Gastrocnemius medialis (tissue), 4 donors: ENCODE results near the gene RAB34. TPM values are rescaled to one million over a fixed set of nuclear protein-coding genes. Genes with fewer than 3 reads are reported as not detected.
"Not testable (repeated sequence)": the region's sequence is repeated elsewhere in the genome, so short reads cannot be mapped to it uniquely, and the experiment has no call there.

Experiments
- ATAC-seq, 2 donors: fragments of 150-250 bp; one replicate each; pipeline ENCODE4 v1.9.1; 2016
- DNase-seq, 2 donors: peaks; one replicate each; pipeline ENCODE4 v3.0.0-alpha.2; 2019
- H3K27ac ChIP-seq, 4 donors: fragments of 200-600 bp; sonication (generic); 1 replicate in 1 of 4; 2 replicates in 3 of 4; pipeline ENCODE4 v1.5.1; 2016 to 2018; ENCODE audit warnings: mild to moderate bottlenecking in 2 of 4, moderate library complexity in 1 of 4
- H3K27me3 ChIP-seq, 3 donors: fragments of 200-600 bp; sonication (generic) in 2 of 3; 1 replicate in 1 of 3; 2 replicates in 2 of 3; pipeline versions ENCODE4 v1.5.1 to v1.6.0; 2016 to 2019; ENCODE audit warnings: mild to moderate bottlenecking in 1 of 3, moderate library complexity in 1 of 3
- H3K36me3 ChIP-seq, 2 donors: fragments of 200-600 bp; sonication (generic) in 1 of 2; one replicate each; pipeline ENCODE4 v1.5.1; 2017 to 2018
- H3K4me1 ChIP-seq, 2 donors: fragments of 200-600 bp; sonication (generic) in 1 of 2; one replicate each; pipeline ENCODE4 v1.5.1; 2016 to 2017; ENCODE audit warnings: mild to moderate bottlenecking in 2 of 2
- H3K4me3 ChIP-seq, 4 donors: fragments of 200-600 bp; sonication (generic) in 3 of 4; 1 replicate in 1 of 4; 2 replicates in 3 of 4; pipeline ENCODE4 v1.5.1; 2016 to 2019; ENCODE audit warnings: mild to moderate bottlenecking in 2 of 4
- H3K9me3 ChIP-seq, 3 donors: fragments of 200-600 bp; sonication (generic) in 2 of 3; 1 replicate in 1 of 3; 2 replicates in 2 of 3; pipeline ENCODE4 v1.5.1; 2016 to 2019
- CTCF ChIP-seq, 5 experiments: fragments of 450-650 bp in 3 of 5; fragments of 200-600 bp in 2 of 5; sonication (generic) in 2 of 5; IDR thresholded peaks in 4 of 5; conservative IDR thresholded peaks in 1 of 5; 1 replicate in 4 of 5; 2 replicates in 1 of 5; pipeline ENCODE4 v1.5.1; 2016 to 2019; ENCODE audit warnings: antibody characterized with exemption in 5 of 5, mild to moderate bottlenecking in 3 of 5, moderate library complexity in 3 of 5
- POLR2A ChIP-seq, 2 donors: fragments of 450-650 bp; IDR thresholded peaks; one replicate each; pipeline ENCODE4 v1.6.1; 2017; ENCODE audit warnings: antibody characterized with exemption in 2 of 2, mild to moderate bottlenecking in 2 of 2, moderate library complexity in 2 of 2
- in situ Hi-C, 4 donors: fragments of 200-750 bp; cut with MboI; loops; one replicate each; pipeline versions ENCODE4 v1.15.0 to v1.8.0; 2017; ENCODE audit warnings: low sequenced_read_pairs in 4 of 4
- intact Hi-C: fragments of 100-400 bp; cut with DNase I; formaldehyde crosslinking; loops from one replicate; pipeline ENCODE4 v1.15.1; 2023; ENCODE audit warnings: low total_unique reads
- total RNA-seq, 4 donors: library from RNA; depleted of rRNA; stranded (reverse); fragments of >200 nt; gene quantifications; one replicate each; pipeline versions ENCODE4 v1.1.0 to v1.2.3, GENCODE V29; 2016

Gene RAB34
- total RNA-seq, 4 donors from 2014 or later, result 14.9 to 53.3 (median 32.7) TPM

GRCh38 chr17:28740406-28741357, 23.0 kb upstream of the RAB34 start:
- TF ChIP-seq CTCF (IDR thresholded peaks at IDR 0.05 in 4 of 5, conservative IDR thresholded peaks at IDR 0.05 in 1 of 5), result no peak
- TF ChIP-seq POLR2A (IDR thresholded peaks at IDR 0.05), result no peak
- H3K36me3 ChIP-seq, result no peaks in the 10 kb centered on the region
- in situ Hi-C loops (no loop called here), intact Hi-C loops (no loop called here)
- no peak overlapping the region for H3K4me3 ChIP-seq
- ATAC-seq, result no peak
- H3K9me3 ChIP-seq, result no peaks in the 10 kb centered on the region
- H3K27me3 ChIP-seq, result no peaks in the 10 kb centered on the region
- no peak for DNase-seq
- H3K4me1 ChIP-seq, result peaks cover 12 to 20% of the 10 kb centered on the region in 2 donors
- no peak overlapping the region for H3K27ac ChIP-seq

- intact Hi-C loops, result no loop called here
- Histone ChIP-seq H3K27ac (no peak overlapping the region), H3K9me3 (no peaks in the 10 kb centered on the region), H3K4me3 (no peak overlapping the region), H3K36me3 (no peaks in the 10 kb centered on the region), H3K27me3 (no peaks in the 10 kb centered on the region), H3K4me1 (peaks cover 5 to 6% of the 10 kb centered on the region in 2 donors)
- DNase-seq, result no peak
- TF ChIP-seq CTCF (IDR thresholded peaks at IDR 0.05 in 4 of 5, conservative IDR thresholded peaks at IDR 0.05 in 1 of 5) (no peak), POLR2A (IDR thresholded peaks at IDR 0.05) (no peak)
- ATAC-seq, result no peak
- in situ Hi-C loops, result no loop called here
Observed at GRCh38 chr17:28738680-28739384, 21.2 kb upstream of the RAB34 start.

GRCh38 chr17:28737770-28738679, 20.4 kb upstream of the RAB34 start:
- H3K9me3 ChIP-seq, result no peaks in the 10 kb centered on the region
- intact Hi-C loops, result no loop called here
- H3K27ac ChIP-seq, result no peak overlapping the region
- H3K27me3 ChIP-seq, result no peaks in the 10 kb centered on the region
- no peak for TF ChIP-seq POLR2A (IDR thresholded peaks at IDR 0.05)
- no peak for TF ChIP-seq CTCF (IDR thresholded peaks at IDR 0.05 in 4 of 5, conservative IDR thresholded peaks at IDR 0.05 in 1 of 5)
- no peaks in the 10 kb centered on the region for H3K36me3 ChIP-seq
- no peak overlapping the region for H3K4me3 ChIP-seq
- DNase-seq (no peak), ATAC-seq (no peak)
- in situ Hi-C loops, result no loop called here
- H3K4me1 ChIP-seq, result peaks cover 1 to 5% of the 10 kb centered on the region in 2 donors

GRCh38 chr17:28737316-28737715, 19.6 kb upstream of the RAB34 start:
- intact Hi-C loops, result no loop called here
- Histone ChIP-seq H3K4me1 (peaks cover 0 to 5% of the 10 kb centered on the region in 2 donors), H3K9me3 (no peaks in the 10 kb centered on the region), H3K27me3 (no peaks in the 10 kb centered on the region), H3K4me3 (no peak overlapping the region), H3K36me3 (no peaks in the 10 kb centered on the region), H3K27ac (no peak overlapping the region)
- ATAC-seq (no peak), DNase-seq (no peak)
- no peak for TF ChIP-seq CTCF (IDR thresholded peaks at IDR 0.05 in 4 of 5, conservative IDR thresholded peaks at IDR 0.05 in 1 of 5)
- TF ChIP-seq POLR2A (IDR thresholded peaks at IDR 0.05), result no peak
- in situ Hi-C loops, result no loop called here

- DNase-seq, intact Hi-C loops, H3K27me3 ChIP-seq, H3K4me3 ChIP-seq, H3K4me1 ChIP-seq, ATAC-seq, H3K36me3 ChIP-seq, H3K9me3 ChIP-seq, in situ Hi-C loops, H3K27ac ChIP-seq: not testable (repeated sequence)
Observed at GRCh38 chr17:28735913-28736769, 18.5 kb upstream of the RAB34 start.
